ENCODE results near the gene KLHL26. TPM values are rescaled to one million over a fixed set of nuclear protein-coding genes. Genes with fewer than 3 reads are reported as not detected.

Gene KLHL26
- total RNA-seq, 1 experiment from 2014 or later = 17.1 TPM

DNA sequence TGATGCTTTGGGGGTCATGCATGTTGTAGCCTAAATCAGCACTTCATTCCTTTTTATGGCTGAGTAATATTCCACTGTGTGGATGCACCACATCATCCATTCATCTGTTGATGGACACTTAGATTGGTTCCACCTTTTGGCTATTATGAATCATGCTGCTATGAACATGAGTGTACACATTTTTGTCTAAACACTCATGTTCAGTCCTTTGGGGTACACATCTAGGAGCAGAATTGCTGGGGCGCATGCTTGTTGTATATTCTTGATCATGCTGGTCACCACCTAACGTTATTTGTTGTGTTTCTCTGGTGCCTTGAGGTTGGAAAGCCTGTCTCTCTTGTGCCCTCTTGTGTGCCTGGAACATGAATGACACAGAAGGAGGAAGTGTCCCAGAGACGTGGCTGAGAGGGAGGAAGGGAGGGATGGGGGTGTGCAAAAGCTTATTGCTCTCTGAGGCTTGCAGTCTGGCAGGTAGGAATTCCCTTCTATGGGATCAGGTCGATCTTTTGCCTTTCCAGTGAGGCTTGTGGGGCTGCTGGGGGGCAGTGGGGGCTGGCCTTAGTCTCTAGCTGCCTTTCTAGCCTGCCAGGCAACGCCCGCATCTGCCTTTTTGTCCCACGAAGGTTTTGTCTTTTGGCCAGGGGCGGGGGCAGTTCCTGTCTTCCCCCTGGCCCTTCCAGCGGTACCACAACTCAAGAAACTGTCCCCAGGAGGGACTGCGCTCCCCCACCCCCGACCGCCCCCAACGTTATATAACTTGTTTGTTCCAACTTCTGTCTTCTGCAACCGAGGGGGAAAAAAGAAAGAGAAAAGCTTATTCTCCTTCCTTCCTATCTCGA, 7.6 kb downstream of the KLHL26 start:
- no peaks in the 10 kb centered on the region for H3K9me2 ChIP-seq (ENCODE audit: insufficient read depth)
- H2AFZ ChIP-seq (ENCODE audit: low read depth, low read length, poor library complexity, severe bottlenecking) = no peak overlapping the region
- peaks cover 0 to 10% of the 10 kb centered on the region in 2 experiments; a peak in 1 of 4 replicates for H3K4me1 ChIP-seq (ENCODE audit: control insufficient read depth in 1 of 2, insufficient read depth in 2 of 2, low read length in 2 of 2)
- no peaks in the 10 kb centered on the region for H3K9me3 ChIP-seq (ENCODE audit: control insufficient read depth in 1 of 2, insufficient read depth in 1 of 2, low read depth in 1 of 2, low read length in 2 of 2)
- DNase-seq (ENCODE audit: low read depth, low spot score) (no peak), ATAC-seq (peak; percentile 63)
- H3K36me3 ChIP-seq (ENCODE audit: control insufficient read depth in 1 of 2, insufficient read depth in 2 of 2, low read length in 2 of 2) = no peaks in the 10 kb centered on the region
- H3K27me3 ChIP-seq (ENCODE audit: insufficient read depth, low read length) = no peaks in the 10 kb centered on the region
- peaks cover 32% of the 10 kb centered on the region for H3K79me2 ChIP-seq (ENCODE audit: insufficient read depth, low read length)
- H3K4me2 ChIP-seq (ENCODE audit: low read length) = no peak overlapping the region; the same call in 1 of the 2 replicates
- H3K4me3 ChIP-seq (replicated peaks in 1 of 2; ENCODE audit: low read depth in 1 of 2, low read length in 2 of 2) = no peak overlapping the region
- no peaks in the 10 kb centered on the region for H4K20me1 ChIP-seq (ENCODE audit: insufficient read depth)
- no peak overlapping the region for H3K27ac ChIP-seq (ENCODE audit: low read depth, low read length)
- CTCF ChIA-PET = no interaction called here
- TF ChIP-seq EGR1 (IDR thresholded peaks at IDR 0.05; ENCODE audit: low read depth) = no peak
- peak in 1 of 3 experiments; percentile 12; a peak in 1 of 6 replicates for TF ChIP-seq CTCF (IDR thresholded peaks at IDR 0.05 in 2 of 3, conservative IDR thresholded peaks at IDR 0.05 in 1 of 3; ENCODE audit: borderline replicate concordance in 1 of 3, insufficient read depth in 1 of 3, low read depth in 2 of 3, low read length in 2 of 3)
- no peak overlapping the region for H3K9ac ChIP-seq (ENCODE audit: low read length)
- no TSS peak for BruUV-seq (replicated peaks)
- POLR2A ChIA-PET = no interaction called here
- intact Hi-C loops (cut with micrococcal nuclease) = no loop called here
- RAD21 ChIA-PET (ENCODE audit: low non-redundant PET in 1 of 2, low total read pairs in 2 of 2, uncharacterized antibody in 2 of 2, unreplicated experiment in 2 of 2) = interaction anchor here in 1 of 2 experiments (0.6 kb wide), 1 partner anchor 49 kb away, joined by 3 read pairs; no protein-coding TSS in a partner anchor

DNA sequence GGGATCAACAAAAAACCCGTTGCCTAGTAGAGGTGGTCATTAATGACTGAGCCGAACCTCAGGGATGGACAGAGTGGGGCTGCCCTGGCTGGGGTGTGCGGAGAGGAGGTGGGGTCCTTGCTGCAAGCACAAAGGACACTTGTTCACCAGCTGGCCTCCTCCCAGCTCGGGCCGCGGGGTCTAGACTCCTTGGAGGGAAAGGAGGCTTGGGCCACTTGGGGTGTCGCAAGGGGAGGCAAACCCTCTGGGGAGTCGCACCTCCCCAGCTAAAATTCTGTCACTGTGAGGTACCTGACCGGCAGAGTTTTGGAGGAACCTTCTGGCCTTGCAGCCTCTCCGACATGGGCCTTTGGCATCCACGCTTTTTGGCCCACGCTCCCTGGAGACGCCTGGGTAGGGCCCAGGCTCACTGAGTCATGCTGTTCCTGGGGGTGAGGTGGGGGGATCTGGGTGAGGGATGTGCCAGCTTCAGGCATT, 8.2 kb downstream of the KLHL26 start:
- Histone ChIP-seq H3K36me3 (ENCODE audit: control insufficient read depth in 1 of 2, insufficient read depth in 2 of 2, low read length in 2 of 2) (no peaks in the 10 kb centered on the region), H3K9ac (ENCODE audit: low read length) (no peak overlapping the region), H4K20me1 (ENCODE audit: insufficient read depth) (no peaks in the 10 kb centered on the region), H3K27me3 (ENCODE audit: insufficient read depth, low read length) (no peaks in the 10 kb centered on the region), H3K9me2 (ENCODE audit: insufficient read depth) (no peaks in the 10 kb centered on the region), H3K9me3 (ENCODE audit: control insufficient read depth in 1 of 2, insufficient read depth in 1 of 2, low read depth in 1 of 2, low read length in 2 of 2) (no peaks in the 10 kb centered on the region), H3K4me2 (ENCODE audit: low read length) (no peak overlapping the region), H2AFZ (ENCODE audit: low read depth, low read length, poor library complexity, severe bottlenecking) (no peak overlapping the region), H3K4me3 (replicated peaks in 1 of 2; ENCODE audit: low read depth in 1 of 2, low read length in 2 of 2) (no peak overlapping the region), H3K79me2 (ENCODE audit: insufficient read depth, low read length) (peaks cover 25% of the 10 kb centered on the region), H3K4me1 (ENCODE audit: control insufficient read depth in 1 of 2, insufficient read depth in 2 of 2, low read length in 2 of 2) (peaks cover 0 to 10% of the 10 kb centered on the region in 2 experiments; a peak in 1 of 4 replicates), H3K27ac (ENCODE audit: low read depth, low read length) (no peak overlapping the region)
- ChIA-PET POLR2A (no interaction called here), RAD21 (ENCODE audit: low non-redundant PET in 1 of 2, low total read pairs in 2 of 2, uncharacterized antibody in 2 of 2, unreplicated experiment in 2 of 2) (interaction anchor here in 1 of 2 experiments (0.6 kb wide), 1 partner anchor 50 kb away, joined by 3 read pairs; no protein-coding TSS in a partner anchor), CTCF (no interaction called here)
- intact Hi-C loops (cut with micrococcal nuclease) = no loop called here
- BruUV-seq (replicated peaks) = no TSS peak
- ATAC-seq = no peak
- no peak for DNase-seq (ENCODE audit: low read depth, low spot score)
- TF ChIP-seq CBX3 (IDR thresholded peaks at IDR 0.05; ENCODE audit: low read depth) (no peak), CEBPB (IDR thresholded peaks at IDR 0.05; ENCODE audit: low read depth) (no peak), JUND (IDR thresholded peaks at IDR 0.05) (no peak), FOSL1 (IDR thresholded peaks at IDR 0.05; ENCODE audit: low read depth) (no peak), ZFX (IDR thresholded peaks at IDR 0.05) (no peak), ZNF274 (IDR thresholded peaks at IDR 0.05; ENCODE audit: low read depth, low read length) (no peak)
- TF ChIP-seq, protein P1, sequence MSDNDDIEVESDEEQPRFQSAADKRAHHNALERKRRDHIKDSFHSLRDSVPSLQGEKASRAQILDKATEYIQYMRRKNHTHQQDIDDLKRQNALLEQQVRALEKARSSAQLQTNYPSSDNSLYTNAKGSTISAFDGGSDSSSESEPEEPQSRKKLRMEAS (IDR thresholded peaks at IDR 0.05) = no peak
- TF ChIP-seq, protein P2, sequence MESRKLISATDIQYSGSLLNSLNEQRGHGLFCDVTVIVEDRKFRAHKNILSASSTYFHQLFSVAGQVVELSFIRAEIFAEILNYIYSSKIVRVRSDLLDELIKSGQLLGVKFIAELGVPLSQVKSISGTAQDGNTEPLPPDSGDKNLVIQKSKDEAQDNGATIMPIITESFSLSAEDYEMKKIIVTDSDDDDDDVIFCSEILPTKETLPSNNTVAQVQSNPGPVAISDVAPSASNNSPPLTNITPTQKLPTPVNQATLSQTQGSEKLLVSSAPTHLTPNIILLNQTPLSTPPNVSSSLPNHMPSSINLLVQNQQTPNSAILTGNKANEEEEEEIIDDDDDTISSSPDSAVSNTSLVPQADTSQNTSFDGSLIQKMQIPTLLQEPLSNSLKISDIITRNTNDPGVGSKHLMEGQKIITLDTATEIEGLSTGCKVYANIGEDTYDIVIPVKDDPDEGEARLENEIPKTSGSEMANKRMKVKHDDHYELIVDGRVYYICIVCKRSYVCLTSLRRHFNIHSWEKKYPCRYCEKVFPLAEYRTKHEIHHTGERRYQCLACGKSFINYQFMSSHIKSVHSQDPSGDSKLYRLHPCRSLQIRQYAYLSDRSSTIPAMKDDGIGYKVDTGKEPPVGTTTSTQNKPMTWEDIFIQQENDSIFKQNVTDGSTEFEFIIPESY (IDR thresholded peaks at IDR 0.05; ENCODE audit: extremely low read depth, insufficient replicate concordance, low read length) = no peak
- TF ChIP-seq, protein P3, sequence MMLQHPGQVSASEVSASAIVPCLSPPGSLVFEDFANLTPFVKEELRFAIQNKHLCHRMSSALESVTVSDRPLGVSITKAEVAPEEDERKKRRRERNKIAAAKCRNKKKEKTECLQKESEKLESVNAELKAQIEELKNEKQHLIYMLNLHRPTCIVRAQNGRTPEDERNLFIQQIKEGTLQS (IDR thresholded peaks at IDR 0.05) = no peak

Data from HCT116 (cell line).